Measurements from ENCODE around the gene CORO7.
"Not testable (repeated sequence)": the region's sequence is repeated elsewhere in the genome, so short reads cannot be mapped to it uniquely, and the experiment has no call there.

Gene CORO7

GRCh38 chr16:4333714-4334113, 82.7 kb downstream of the CORO7 start:
- not testable (repeated sequence) for DNase-seq

GRCh38 chr16:4333308-4333638, 83.1 kb downstream of the CORO7 start:
- no peak for DNase-seq

GRCh38 chr16:4332623-4333307, 83.6 kb downstream of the CORO7 start:
- no peak for DNase-seq

- no peak for DNase-seq
Observed at GRCh38 chr16:4332083-4332482, 84.3 kb downstream of the CORO7 start.

GRCh38 chr16:4330277-4330874, 86.0 kb downstream of the CORO7 start:
- DNase-seq = peak; percentile 59

GRCh38 chr16:4328782-4329775, 87.3 kb downstream of the CORO7 start:
- DNase-seq = no peak

GRCh38 chr16:4328046-4328781, 88.2 kb downstream of the CORO7 start:
- no peak for DNase-seq

GRCh38 chr16:4327386-4328045, 88.9 kb downstream of the CORO7 start:
- DNase-seq = no peak

- DNase-seq = no peak
Observed at GRCh38 chr16:4325253-4325758, 91.1 kb downstream of the CORO7 start.

GRCh38 chr16:4324492-4325252, 91.7 kb downstream of the CORO7 start:
- DNase-seq = no peak

GRCh38 chr16:4323845-4324488, 92.4 kb downstream of the CORO7 start:
- no peak for DNase-seq

- no peak for DNase-seq
Observed at GRCh38 chr16:4323071-4323844, 93.1 kb downstream of the CORO7 start.

- DNase-seq = no peak
Observed at GRCh38 chr16:4322121-4323052, 94.0 kb downstream of the CORO7 start.

GRCh38 chr16:4321286-4322120, 94.9 kb downstream of the CORO7 start:
- DNase-seq = no peak

GRCh38 chr16:4320571-4321137, 95.7 kb downstream of the CORO7 start:
- no peak for DNase-seq

- DNase-seq = no peak
Observed at GRCh38 chr16:4319454-4320421, 96.7 kb downstream of the CORO7 start.
